SK-N-SH (cell line): Measurements from ENCODE around the gene CSRP2. TPM values are rescaled to one million over a fixed set of nuclear protein-coding genes. Genes with fewer than 3 reads are reported as not detected.

Source experiments
- CTCF ChIA-PET: fragments of 300-600, 350-600 bp; formaldehyde crosslinking; extraction: SDS; loops from one replicate; lab custom pipeline; 2021; lab: Yijun Ruan, JAX
- POLR2A ChIA-PET: fragments of 350-600 bp; sonication (Branson Sonifier 250); formaldehyde crosslinking; extraction: SDS; loops from one replicate; lab custom pipeline; 2020; ENCODE audit warnings: antibody characterized with exemption, inconsistent platforms; lab: Yijun Ruan, JAX
- DNase-seq: peaks from one replicate; pipeline ENCODE4 v3.0.0; 2012
- H2AFZ ChIP-seq: fragments of 200-600 bp; sonication (generic); 2 replicates; pipeline ENCODE4 v1.8.1; 2016; ENCODE audit warnings: antibody characterized with exemption, mild to moderate bottlenecking, low read depth
- H3F3A ChIP-seq: fragments of 200-600 bp; sonication (generic); replicated peaks from 2 replicates; pipeline ENCODE3; 2016; ENCODE audit warnings: antibody characterized with exemption, mild to moderate bottlenecking; ENCODE audit not compliant: insufficient read depth
- H3K27ac ChIP-seq, 2 experiments: fragments of 200-500 bp in 1 of 2; fragments of 200-600 bp in 1 of 2; sonication (Bioruptor generic) in 1 of 2; sonication (generic), shearing (Covaris generic) in 1 of 2; 2 replicates each; pipeline versions ENCODE4 v1.5.1 to v1.6.1; 2014 to 2016; ENCODE audit warnings: low read depth in 2 of 2, inconsistent platforms in 1 of 2, low read length in 1 of 2, mild to moderate bottlenecking in 1 of 2, mixed read lengths in 1 of 2
- H3K27me3 ChIP-seq: fragments of 200-600 bp; sonication (generic), shearing (Covaris generic); 2 replicates; pipeline ENCODE4 v1.6.1; 2016; ENCODE audit warnings: mixed run types; ENCODE audit not compliant: insufficient read depth
- H3K36me3 ChIP-seq, 2 experiments: fragments of 200-500 bp in 1 of 2; fragments of 200-600 bp in 1 of 2; sonication (Bioruptor generic) in 1 of 2; sonication (generic) in 1 of 2; replicated peaks in 1 of 2; 2 replicates each; pipeline versions ENCODE3 to v1.5.1; 2014 to 2016; ENCODE audit warnings: low read length in 1 of 2, mild to moderate bottlenecking in 1 of 2; ENCODE audit not compliant: insufficient read depth in 2 of 2, control insufficient read depth in 1 of 2
- H3K4me1 ChIP-seq, 2 experiments: fragments of 200-500 bp in 1 of 2; fragments of 200-600 bp in 1 of 2; sonication (Bioruptor generic) in 1 of 2; sonication (generic), shearing (Covaris generic) in 1 of 2; 2 replicates each; pipeline versions ENCODE4 v1.5.1 to v1.6.1; 2014 to 2016; ENCODE audit warnings: low read depth in 1 of 2, low read length in 1 of 2, mixed run types in 1 of 2; ENCODE audit not compliant: insufficient read depth in 2 of 2, control insufficient read depth in 1 of 2
- H3K4me2 ChIP-seq: fragments of 200-600 bp; sonication (generic), shearing (Covaris generic); 2 replicates; pipeline ENCODE4 v1.6.1; 2017; ENCODE audit warnings: mixed run types
- H3K4me3 ChIP-seq, 2 experiments: fragments of 200-500 bp in 1 of 2; fragments of 200-600 bp in 1 of 2; sonication (Bioruptor generic) in 1 of 2; sonication (generic), shearing (Covaris generic) in 1 of 2; 2 replicates each; pipeline versions ENCODE4 v1.5.1 to v1.8.1; 2014 to 2016; ENCODE audit warnings: low read depth in 2 of 2, inconsistent platforms in 1 of 2, low read length in 1 of 2, mild to moderate bottlenecking in 1 of 2, mixed read lengths in 1 of 2, moderate library complexity in 1 of 2
- H3K79me2 ChIP-seq: fragments of 200-600 bp; sonication (generic); 2 replicates; pipeline ENCODE4 v1.8.1; 2017; ENCODE audit warnings: mild to moderate bottlenecking; ENCODE audit not compliant: insufficient read depth
- H3K9ac ChIP-seq: fragments of 200-600 bp; sonication (generic); 2 replicates; pipeline ENCODE4 v1.6.1; 2017; ENCODE audit warnings: mixed run types
- H3K9me2 ChIP-seq: fragments of 200-600 bp; sonication (generic); 2 replicates; pipeline ENCODE4 v1.6.1; 2017; ENCODE audit warnings: mixed run types
- H3K9me3 ChIP-seq: fragments of 200-600 bp; sonication (generic); 2 replicates; pipeline ENCODE4 v1.6.1; 2017; ENCODE audit warnings: mixed run types, mild to moderate bottlenecking, moderate library complexity
- H4K20me1 ChIP-seq: fragments of 200-600 bp; sonication (generic); 2 replicates; pipeline ENCODE4 v1.6.1; 2017; ENCODE audit warnings: mild to moderate bottlenecking, mixed run types; ENCODE audit not compliant: insufficient read depth
- EZH2phosphoT487 ChIP-seq: fragments of 200-600 bp; sonication (generic); IDR thresholded peaks from 2 replicates; pipeline ENCODE4 v1.6.1; 2017; ENCODE audit warnings: low read depth, mixed run types, mild to moderate bottlenecking, antibody characterized with exemption, moderate library complexity, borderline replicate concordance
- FOSL2 ChIP-seq: IDR thresholded peaks from 2 replicates; pipeline ENCODE4 v1.4.0; 2012; ENCODE audit warnings: low read depth, mild to moderate bottlenecking, moderate library complexity, borderline replicate concordance
- FOXJ3 ChIP-seq: sonication (generic); formaldehyde crosslinking; IDR thresholded peaks from 2 replicates; pipeline ENCODE4 v1.5.1; 2020; ENCODE audit warnings: mild to moderate bottlenecking, missing genetic modification reagents
- GATA2 ChIP-seq: sonication (generic); formaldehyde crosslinking; IDR thresholded peaks from 2 replicates; pipeline ENCODE4 v1.5.0; 2020; ENCODE audit warnings: mild to moderate bottlenecking, missing genetic modification reagents
- NFIC ChIP-seq: IDR thresholded peaks from 2 replicates; pipeline ENCODE4 v1.4.0; 2012; ENCODE audit warnings: borderline replicate concordance
- POLR2AphosphoS5 ChIP-seq: IDR thresholded peaks from 2 replicates; pipeline ENCODE4 v1.6.1; 2012; ENCODE audit warnings: low read depth, low read length
- RFX5 ChIP-seq: IDR thresholded peaks from 2 replicates; pipeline ENCODE4 v1.6.1; 2012; ENCODE audit warnings: mild to moderate bottlenecking, improper control_type of control experiment, low read length
- RXRA ChIP-seq: IDR thresholded peaks from 2 replicates; pipeline ENCODE4 v1.4.0; 2012; ENCODE audit warnings: low read depth, mild to moderate bottlenecking, borderline replicate concordance
- SMC3 ChIP-seq: IDR thresholded peaks from 2 replicates; pipeline ENCODE4 v1.6.1; 2012; ENCODE audit warnings: low read depth, low read length, improper control_type of control experiment
- TCF12 ChIP-seq: IDR thresholded peaks from 2 replicates; pipeline ENCODE4 v1.4.0; 2012
- YY1 ChIP-seq: IDR thresholded peaks from 2 replicates; pipeline ENCODE4 v1.4.0; 2012; ENCODE audit warnings: low read depth, mild to moderate bottlenecking
- WGBS: methylation state at CpG from one replicate; pipeline ENCODE4 v1.1.6; 2017; ENCODE audit warnings: low lambda C conversion rate; 5-methylcytosine and 5-hydroxymethylcytosine counted together
- polyA plus RNA-seq, 3 experiments: library from polyadenylated mRNA; depleted of rRNA; stranded (reverse); fragments of >200 nt; gene quantifications; 2 replicates each; pipeline ENCODE4 v1.2.3, GENCODE V29; 2012
- TF ChIP-seq, protein P1 (sequence below): IDR thresholded peaks from 2 replicates; pipeline ENCODE4 v1.4.0; 2012; ENCODE audit warnings: low read depth, borderline replicate concordance
- TF ChIP-seq, protein P2 (sequence below): fragments of 150-350 bp; IDR thresholded peaks from 2 replicates; pipeline ENCODE4 v1.6.1; 2016; ENCODE audit warnings: mild to moderate bottlenecking, low read depth, low read length
- TF ChIP-seq, protein P3 (sequence below): IDR thresholded peaks from 2 replicates; pipeline ENCODE4 v1.4.0; 2012; ENCODE audit warnings: low read depth
- TF ChIP-seq, protein P4 (sequence below): IDR thresholded peaks from 2 replicates; pipeline ENCODE4 v1.6.1; 2012; ENCODE audit warnings: mild to moderate bottlenecking, low read depth, low read length, moderate library complexity
- TF ChIP-seq, protein P5 (sequence below): IDR thresholded peaks from 2 replicates; pipeline ENCODE4; 2012
- TF ChIP-seq, protein P6 (sequence below): fragments of 150-350 bp; IDR thresholded peaks from 2 replicates; pipeline ENCODE4 v1.6.1; 2017; ENCODE audit warnings: antibody characterized with exemption, low read length, low read depth, borderline replicate concordance

Gene CSRP2
- polyA plus RNA-seq, 1 of the 3 experiments (the other 2 are of a cell fraction) = 87.6 TPM

DNA sequence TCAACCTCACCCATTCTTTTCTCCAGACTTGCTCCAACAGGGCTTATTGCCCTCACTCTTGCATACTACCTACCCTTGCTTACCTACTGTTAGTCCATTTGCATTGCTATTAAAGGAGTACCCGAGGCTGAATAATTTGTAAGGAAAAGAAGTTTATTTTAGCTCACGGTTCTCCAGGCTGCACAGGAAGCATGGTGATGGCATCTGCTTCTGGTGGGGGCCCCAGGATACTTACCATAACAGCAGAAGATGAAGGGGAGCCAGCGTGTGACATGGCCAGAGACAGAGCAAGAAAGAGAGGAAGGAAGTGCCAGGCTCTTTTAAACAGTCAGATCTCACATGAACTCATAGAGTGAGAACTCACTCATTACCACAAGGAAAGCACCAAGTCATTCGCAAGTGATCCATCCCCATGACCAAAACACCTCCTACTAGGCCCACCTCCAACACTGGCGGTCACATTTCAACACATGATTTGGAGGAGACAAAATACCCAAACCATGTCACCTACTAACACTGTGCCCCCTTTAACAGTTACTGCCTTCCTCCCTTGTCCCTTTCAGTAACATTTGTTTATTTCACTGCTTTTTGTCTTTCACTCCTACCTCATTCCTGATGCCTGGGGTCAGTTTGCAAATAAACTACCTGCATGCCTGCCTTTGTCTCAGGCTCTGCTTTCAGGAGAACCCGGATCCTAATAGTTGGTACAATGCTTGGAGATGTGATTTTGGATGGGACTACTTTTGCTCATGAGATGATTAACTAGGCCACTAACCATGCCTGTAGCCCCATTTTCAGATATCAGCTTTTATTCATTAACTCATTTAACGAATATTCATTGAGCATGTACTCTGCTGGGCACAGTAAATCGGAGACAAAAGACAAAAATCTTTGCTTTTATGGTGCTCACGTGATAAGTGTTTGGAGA, 41.6 kb upstream of the CSRP2 start:
- H3K4me1 ChIP-seq = peaks cover 0 to 6% of the 10 kb centered on the region in 2 experiments; a peak in 3 of 4 replicates
- H3K9me3 ChIP-seq = no peaks in the 10 kb centered on the region
- no peak overlapping the region for H3K4me2 ChIP-seq
- H3K36me3 ChIP-seq = no peaks in the 10 kb centered on the region
- H4K20me1 ChIP-seq = no peaks in the 10 kb centered on the region
- no peak overlapping the region for H3K4me3 ChIP-seq
- 82% methylated on average over 9 of the region's 9 CpGs for WGBS
- CTCF ChIA-PET = no interaction called here
- H2AFZ ChIP-seq = no peak overlapping the region
- H3K27ac ChIP-seq = no peak overlapping the region
- no peaks in the 10 kb centered on the region for H3F3A ChIP-seq
- H3K79me2 ChIP-seq = no peaks in the 10 kb centered on the region
- no peaks in the 10 kb centered on the region for H3K27me3 ChIP-seq
- POLR2A ChIA-PET = no interaction called here
- H3K9ac ChIP-seq = no peak overlapping the region
- TF ChIP-seq, protein P1, sequence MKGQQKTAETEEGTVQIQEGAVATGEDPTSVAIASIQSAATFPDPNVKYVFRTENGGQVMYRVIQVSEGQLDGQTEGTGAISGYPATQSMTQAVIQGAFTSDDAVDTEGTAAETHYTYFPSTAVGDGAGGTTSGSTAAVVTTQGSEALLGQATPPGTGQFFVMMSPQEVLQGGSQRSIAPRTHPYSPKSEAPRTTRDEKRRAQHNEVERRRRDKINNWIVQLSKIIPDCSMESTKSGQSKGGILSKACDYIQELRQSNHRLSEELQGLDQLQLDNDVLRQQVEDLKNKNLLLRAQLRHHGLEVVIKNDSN = no peak
- TF ChIP-seq TCF12 = no peak
- no peak for TF ChIP-seq FOSL2
- no peak for TF ChIP-seq RFX5
- TF ChIP-seq, protein P2, sequence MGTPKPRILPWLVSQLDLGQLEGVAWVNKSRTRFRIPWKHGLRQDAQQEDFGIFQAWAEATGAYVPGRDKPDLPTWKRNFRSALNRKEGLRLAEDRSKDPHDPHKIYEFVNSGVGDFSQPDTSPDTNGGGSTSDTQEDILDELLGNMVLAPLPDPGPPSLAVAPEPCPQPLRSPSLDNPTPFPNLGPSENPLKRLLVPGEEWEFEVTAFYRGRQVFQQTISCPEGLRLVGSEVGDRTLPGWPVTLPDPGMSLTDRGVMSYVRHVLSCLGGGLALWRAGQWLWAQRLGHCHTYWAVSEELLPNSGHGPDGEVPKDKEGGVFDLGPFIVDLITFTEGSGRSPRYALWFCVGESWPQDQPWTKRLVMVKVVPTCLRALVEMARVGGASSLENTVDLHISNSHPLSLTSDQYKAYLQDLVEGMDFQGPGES = no peak
- TF ChIP-seq, protein P3, sequence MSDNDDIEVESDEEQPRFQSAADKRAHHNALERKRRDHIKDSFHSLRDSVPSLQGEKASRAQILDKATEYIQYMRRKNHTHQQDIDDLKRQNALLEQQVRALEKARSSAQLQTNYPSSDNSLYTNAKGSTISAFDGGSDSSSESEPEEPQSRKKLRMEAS = no peak
- no peak for TF ChIP-seq YY1
- TF ChIP-seq, protein P4, sequence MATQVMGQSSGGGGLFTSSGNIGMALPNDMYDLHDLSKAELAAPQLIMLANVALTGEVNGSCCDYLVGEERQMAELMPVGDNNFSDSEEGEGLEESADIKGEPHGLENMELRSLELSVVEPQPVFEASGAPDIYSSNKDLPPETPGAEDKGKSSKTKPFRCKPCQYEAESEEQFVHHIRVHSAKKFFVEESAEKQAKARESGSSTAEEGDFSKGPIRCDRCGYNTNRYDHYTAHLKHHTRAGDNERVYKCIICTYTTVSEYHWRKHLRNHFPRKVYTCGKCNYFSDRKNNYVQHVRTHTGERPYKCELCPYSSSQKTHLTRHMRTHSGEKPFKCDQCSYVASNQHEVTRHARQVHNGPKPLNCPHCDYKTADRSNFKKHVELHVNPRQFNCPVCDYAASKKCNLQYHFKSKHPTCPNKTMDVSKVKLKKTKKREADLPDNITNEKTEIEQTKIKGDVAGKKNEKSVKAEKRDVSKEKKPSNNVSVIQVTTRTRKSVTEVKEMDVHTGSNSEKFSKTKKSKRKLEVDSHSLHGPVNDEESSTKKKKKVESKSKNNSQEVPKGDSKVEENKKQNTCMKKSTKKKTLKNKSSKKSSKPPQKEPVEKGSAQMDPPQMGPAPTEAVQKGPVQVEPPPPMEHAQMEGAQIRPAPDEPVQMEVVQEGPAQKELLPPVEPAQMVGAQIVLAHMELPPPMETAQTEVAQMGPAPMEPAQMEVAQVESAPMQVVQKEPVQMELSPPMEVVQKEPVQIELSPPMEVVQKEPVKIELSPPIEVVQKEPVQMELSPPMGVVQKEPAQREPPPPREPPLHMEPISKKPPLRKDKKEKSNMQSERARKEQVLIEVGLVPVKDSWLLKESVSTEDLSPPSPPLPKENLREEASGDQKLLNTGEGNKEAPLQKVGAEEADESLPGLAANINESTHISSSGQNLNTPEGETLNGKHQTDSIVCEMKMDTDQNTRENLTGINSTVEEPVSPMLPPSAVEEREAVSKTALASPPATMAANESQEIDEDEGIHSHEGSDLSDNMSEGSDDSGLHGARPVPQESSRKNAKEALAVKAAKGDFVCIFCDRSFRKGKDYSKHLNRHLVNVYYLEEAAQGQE = no peak
- no peak for TF ChIP-seq SMC3
- no peak for TF ChIP-seq GATA2 (CRISPR knock-in tag)
- TF ChIP-seq, protein P5, sequence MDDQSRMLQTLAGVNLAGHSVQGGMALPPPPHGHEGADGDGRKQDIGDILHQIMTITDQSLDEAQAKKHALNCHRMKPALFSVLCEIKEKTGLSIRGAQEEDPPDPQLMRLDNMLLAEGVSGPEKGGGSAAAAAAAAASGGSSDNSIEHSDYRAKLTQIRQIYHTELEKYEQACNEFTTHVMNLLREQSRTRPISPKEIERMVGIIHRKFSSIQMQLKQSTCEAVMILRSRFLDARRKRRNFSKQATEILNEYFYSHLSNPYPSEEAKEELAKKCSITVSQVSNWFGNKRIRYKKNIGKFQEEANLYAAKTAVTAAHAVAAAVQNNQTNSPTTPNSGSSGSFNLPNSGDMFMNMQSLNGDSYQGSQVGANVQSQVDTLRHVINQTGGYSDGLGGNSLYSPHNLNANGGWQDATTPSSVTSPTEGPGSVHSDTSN = no peak
- no peak for TF ChIP-seq POLR2AphosphoS5
- TF ChIP-seq, protein P6, sequence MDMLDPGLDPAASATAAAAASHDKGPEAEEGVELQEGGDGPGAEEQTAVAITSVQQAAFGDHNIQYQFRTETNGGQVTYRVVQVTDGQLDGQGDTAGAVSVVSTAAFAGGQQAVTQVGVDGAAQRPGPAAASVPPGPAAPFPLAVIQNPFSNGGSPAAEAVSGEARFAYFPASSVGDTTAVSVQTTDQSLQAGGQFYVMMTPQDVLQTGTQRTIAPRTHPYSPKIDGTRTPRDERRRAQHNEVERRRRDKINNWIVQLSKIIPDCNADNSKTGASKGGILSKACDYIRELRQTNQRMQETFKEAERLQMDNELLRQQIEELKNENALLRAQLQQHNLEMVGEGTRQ = no peak
- no peak for TF ChIP-seq FOXJ3
- no peak for TF ChIP-seq EZH2phosphoT487
- no peak for TF ChIP-seq NFIC
- TF ChIP-seq RXRA = no peak
- DNase-seq = no peak
- no peaks in the 10 kb centered on the region for H3K9me2 ChIP-seq
